Measurements from ENCODE around the gene LRMDA. TPM values are rescaled to one million over a fixed set of nuclear protein-coding genes. Genes with fewer than 3 reads are reported as not detected.

Gene LRMDA
- total and polyA plus RNA-seq, 12 donors, result 30.7 to 132 (median 78.1) TPM

DNA sequence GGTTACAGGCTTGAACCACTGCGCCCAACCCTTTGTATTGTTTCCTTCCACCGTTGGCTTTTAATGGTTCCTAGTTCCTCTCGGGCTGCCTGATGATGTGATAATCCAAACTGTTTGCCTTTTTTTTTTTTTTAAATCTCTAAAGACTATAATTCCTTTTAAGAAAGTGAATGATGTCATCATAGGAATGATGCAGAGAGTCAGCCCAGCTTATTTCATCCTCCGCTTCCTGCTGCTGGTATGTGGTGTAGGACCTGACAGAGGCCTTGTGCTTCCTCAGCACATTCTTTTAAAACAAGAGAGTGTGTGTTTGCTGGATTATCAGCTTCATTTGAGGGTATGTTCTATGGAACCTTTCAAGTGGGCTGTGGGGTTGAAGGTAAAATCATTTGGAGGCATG is 241.4 kb downstream of the LRMDA start:
- Histone ChIP-seq H3K9me3 (replicated peaks in 1 of 3) (no peaks in the 10 kb centered on the region), H3K27ac (no peak overlapping the region), H3K36me3 (replicated peaks in 1 of 2) (no peaks in the 10 kb centered on the region), H3K4me1 (replicated peaks in 1 of 2) (peaks cover 0 to 6% of the 10 kb centered on the region in 2 donors), H3K27me3 (no peaks in the 10 kb centered on the region), H3K4me3 (no peak overlapping the region)
- TF ChIP-seq CTCF (IDR thresholded peaks at IDR 0.05), result no peak
- TF ChIP-seq POLR2A (IDR thresholded peaks at IDR 0.05), result no peak
- intact Hi-C loops (cut with DNase I), result no loop called here
- WGBS, 4 donors, result 81 to 87% (median 84%) methylated on average over 4 of the region's 4 CpGs
- no peak for DNase-seq

DNA sequence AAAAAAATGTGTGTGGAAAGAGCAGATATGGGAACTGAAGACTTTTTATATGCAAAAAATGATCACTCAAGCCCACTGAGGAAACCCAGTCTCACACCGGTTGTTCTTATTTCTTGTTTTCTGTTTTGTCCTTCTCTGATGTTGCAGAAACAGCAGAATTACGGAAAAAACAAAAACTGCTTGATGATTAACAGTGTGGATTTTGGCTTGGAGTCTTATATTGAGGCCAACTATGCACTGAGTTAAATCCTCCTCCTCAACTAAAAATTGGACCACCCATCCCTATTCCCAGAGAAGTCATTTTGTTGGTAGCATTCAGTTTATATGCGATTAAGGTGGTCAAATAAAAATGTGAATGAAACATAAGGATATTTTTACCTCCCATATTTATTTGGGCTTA is 246.1 kb downstream of the LRMDA start:
- TF ChIP-seq CTCF (IDR thresholded peaks at IDR 0.05), result no peak
- no peak for TF ChIP-seq POLR2A (IDR thresholded peaks at IDR 0.05)
- no peaks in the 10 kb centered on the region for H3K9me3 ChIP-seq (replicated peaks in 1 of 3)
- 71 to 77% (median 76%) methylated on average over 3 of the region's 3 CpGs for WGBS, 4 donors
- no peaks in the 10 kb centered on the region for H3K36me3 ChIP-seq (replicated peaks in 1 of 2)
- H3K27ac ChIP-seq, result no peak overlapping the region
- no peak for DNase-seq
- intact Hi-C loops (cut with DNase I), result no loop called here
- peaks cover 0 to 4% of the 10 kb centered on the region in 2 donors for H3K4me1 ChIP-seq (replicated peaks in 1 of 2)
- no peaks in the 10 kb centered on the region for H3K27me3 ChIP-seq
- no peak overlapping the region for H3K4me3 ChIP-seq

DNA sequence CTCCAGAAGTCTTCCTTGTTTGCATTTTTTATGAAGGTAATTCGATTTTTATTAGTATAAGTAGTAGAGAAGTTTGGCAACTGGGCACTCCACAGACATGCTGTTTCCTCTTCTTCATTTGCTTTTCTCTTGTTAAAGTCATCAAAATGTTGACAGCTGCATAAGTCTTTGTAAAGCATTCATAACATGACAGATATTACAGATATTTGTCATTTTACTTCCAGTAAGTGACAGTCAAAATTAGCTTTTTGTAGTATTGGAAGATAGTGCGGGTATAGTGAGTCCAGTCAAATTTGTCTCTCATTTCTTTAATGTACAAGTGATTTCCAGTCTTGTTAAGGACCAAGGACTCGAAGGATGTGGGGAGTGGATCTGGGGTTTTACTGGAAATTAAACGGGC is 247.1 kb downstream of the LRMDA start:
- peaks cover 0 to under 1% of the 10 kb centered on the region in 2 donors for H3K4me1 ChIP-seq (replicated peaks in 1 of 2)
- TF ChIP-seq CTCF (IDR thresholded peaks at IDR 0.05), result no peak
- no peak for TF ChIP-seq POLR2A (IDR thresholded peaks at IDR 0.05)
- H3K27me3 ChIP-seq, result no peaks in the 10 kb centered on the region
- intact Hi-C loops (cut with DNase I), result no loop called here
- H3K4me3 ChIP-seq, result no peak overlapping the region
- H3K36me3 ChIP-seq (replicated peaks in 1 of 2), result no peaks in the 10 kb centered on the region
- H3K9me3 ChIP-seq (replicated peaks in 1 of 3), result no peaks in the 10 kb centered on the region
- H3K27ac ChIP-seq, result no peak overlapping the region
- no peak for DNase-seq
- 92 to 94% (median 93%) methylated on average over 4 of the region's 4 CpGs for WGBS, 4 donors

GRCh38 chr10:75679536-75679935 is 248.1 kb downstream of the LRMDA start:
- WGBS, 4 donors, result 91 to 97% (median 94%) methylated on average over 2 of the region's 2 CpGs
- no peak for TF ChIP-seq POLR2A (IDR thresholded peaks at IDR 0.05)
- TF ChIP-seq CTCF (IDR thresholded peaks at IDR 0.05), result no peak
- intact Hi-C loops (cut with DNase I), result no loop called here
- no peaks in the 10 kb centered on the region for H3K27me3 ChIP-seq
- no peaks in the 10 kb centered on the region for H3K36me3 ChIP-seq (replicated peaks in 1 of 2)
- no peak overlapping the region for H3K27ac ChIP-seq
- no peaks in the 10 kb centered on the region for H3K9me3 ChIP-seq (replicated peaks in 1 of 3)
- no peak overlapping the region for H3K4me3 ChIP-seq
- DNase-seq, result no peak
- no peaks in the 10 kb centered on the region for H3K4me1 ChIP-seq (replicated peaks in 1 of 2)

Data from adrenal gland (tissue), 12 donors.